ENCODE results near the gene CCDC159. TPM values are rescaled to one million over a fixed set of nuclear protein-coding genes. Genes with fewer than 3 reads are reported as not detected.

CCDC159 gene
- total and polyA plus RNA-seq, 2 experiments from 2014 or later: 3.4 to 6.2 TPM

DNA sequence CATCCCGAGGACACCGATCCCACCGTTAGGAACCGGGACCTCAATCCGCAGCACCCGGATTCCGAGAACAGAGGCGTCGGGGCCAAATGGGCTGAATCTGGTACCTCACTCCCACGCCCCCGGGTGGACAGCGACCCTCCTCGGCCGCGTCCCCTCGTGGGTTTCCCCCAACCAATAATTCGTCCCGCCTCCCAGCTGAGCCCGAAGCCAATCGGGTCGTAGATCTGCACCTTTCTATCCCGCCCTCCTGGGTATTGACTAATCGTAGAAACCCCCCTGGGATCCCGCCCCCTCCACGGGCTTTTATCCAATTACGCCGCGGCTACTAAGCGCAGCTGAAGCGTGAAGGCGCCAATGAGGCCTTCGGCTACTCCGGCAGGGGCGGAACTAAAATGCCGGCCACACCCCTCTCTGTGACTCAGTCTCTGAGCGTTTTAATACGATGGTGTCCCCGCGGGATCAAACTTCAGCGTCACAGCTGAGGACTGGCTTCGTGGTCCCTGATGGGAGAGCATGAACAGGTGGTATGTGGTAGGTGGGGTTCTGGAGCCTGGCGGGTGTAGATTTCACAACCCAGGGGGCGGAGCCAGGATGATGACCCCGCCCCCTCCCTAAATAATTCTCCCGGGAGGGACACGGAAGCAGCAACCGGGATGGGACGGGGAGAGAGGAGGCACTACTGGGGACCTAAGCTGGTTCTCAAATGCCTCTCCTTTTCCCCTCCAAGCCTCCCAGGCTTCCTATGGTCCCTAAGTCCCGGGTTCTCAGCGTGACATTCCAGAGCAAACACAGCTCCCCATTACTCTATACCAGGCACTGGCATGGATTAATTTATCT, at the start of gene CCDC159, which contains the start of gene TMEM205 (continued):
- TF ChIP-seq, protein P1, sequence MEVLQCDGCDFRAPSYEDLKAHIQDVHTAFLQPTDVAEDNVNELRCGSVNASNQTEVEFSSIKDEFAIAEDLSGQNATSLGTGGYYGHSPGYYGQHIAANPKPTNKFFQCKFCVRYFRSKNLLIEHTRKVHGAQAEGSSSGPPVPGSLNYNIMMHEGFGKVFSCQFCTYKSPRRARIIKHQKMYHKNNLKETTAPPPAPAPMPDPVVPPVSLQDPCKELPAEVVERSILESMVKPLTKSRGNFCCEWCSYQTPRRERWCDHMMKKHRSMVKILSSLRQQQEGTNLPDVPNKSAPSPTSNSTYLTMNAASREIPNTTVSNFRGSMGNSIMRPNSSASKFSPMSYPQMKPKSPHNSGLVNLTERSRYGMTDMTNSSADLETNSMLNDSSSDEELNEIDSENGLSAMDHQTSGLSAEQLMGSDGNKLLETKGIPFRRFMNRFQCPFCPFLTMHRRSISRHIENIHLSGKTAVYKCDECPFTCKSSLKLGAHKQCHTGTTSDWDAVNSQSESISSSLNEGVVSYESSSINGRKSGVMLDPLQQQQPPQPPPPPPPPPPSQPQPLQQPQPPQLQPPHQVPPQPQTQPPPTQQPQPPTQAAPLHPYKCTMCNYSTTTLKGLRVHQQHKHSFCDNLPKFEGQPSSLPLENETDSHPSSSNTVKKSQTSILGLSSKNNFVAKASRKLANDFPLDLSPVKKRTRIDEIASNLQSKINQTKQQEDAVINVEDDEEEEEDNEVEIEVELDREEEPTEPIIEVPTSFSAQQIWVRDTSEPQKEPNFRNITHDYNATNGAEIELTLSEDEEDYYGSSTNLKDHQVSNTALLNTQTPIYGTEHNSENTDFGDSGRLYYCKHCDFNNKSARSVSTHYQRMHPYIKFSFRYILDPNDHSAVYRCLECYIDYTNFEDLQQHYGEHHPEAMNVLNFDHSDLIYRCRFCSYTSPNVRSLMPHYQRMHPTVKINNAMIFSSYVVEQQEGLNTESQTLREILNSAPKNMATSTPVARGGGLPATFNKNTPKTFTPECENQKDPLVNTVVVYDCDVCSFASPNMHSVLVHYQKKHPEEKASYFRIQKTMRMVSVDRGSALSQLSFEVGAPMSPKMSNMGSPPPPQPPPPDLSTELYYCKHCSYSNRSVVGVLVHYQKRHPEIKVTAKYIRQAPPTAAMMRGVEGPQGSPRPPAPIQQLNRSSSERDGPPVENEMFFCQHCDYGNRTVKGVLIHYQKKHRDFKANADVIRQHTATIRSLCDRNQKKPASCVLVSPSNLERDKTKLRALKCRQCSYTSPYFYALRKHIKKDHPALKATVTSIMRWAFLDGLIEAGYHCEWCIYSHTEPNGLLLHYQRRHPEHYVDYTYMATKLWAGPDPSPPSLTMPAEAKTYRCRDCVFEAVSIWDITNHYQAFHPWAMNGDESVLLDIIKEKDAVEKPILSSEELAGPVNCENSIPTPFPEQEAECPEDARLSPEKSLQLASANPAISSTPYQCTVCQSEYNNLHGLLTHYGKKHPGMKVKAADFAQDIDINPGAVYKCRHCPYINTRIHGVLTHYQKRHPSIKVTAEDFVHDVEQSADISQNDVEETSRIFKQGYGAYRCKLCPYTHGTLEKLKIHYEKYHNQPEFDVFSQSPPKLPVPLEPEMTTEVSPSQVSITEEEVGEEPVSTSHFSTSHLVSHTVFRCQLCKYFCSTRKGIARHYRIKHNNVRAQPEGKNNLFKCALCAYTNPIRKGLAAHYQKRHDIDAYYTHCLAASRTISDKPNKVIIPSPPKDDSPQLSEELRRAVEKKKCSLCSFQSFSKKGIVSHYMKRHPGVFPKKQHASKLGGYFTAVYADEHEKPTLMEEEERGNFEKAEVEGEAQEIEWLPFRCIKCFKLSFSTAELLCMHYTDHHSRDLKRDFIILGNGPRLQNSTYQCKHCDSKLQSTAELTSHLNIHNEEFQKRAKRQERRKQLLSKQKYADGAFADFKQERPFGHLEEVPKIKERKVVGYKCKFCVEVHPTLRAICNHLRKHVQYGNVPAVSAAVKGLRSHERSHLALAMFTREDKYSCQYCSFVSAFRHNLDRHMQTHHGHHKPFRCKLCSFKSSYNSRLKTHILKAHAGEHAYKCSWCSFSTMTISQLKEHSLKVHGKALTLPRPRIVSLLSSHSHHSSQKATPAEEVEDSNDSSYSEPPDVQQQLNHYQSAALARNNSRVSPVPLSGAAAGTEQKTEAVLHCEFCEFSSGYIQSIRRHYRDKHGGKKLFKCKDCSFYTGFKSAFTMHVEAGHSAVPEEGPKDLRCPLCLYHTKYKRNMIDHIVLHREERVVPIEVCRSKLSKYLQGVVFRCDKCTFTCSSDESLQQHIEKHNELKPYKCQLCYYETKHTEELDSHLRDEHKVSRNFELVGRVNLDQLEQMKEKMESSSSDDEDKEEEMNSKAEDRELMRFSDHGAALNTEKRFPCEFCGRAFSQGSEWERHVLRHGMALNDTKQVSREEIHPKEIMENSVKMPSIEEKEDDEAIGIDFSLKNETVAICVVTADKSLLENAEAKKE (CRISPR knock-in tag; IDR thresholded peaks at IDR 0.05): no peak
- TF ChIP-seq JUNB (IDR thresholded peaks at IDR 0.05; ENCODE audit: unreplicated experiment): no peak

DNA sequence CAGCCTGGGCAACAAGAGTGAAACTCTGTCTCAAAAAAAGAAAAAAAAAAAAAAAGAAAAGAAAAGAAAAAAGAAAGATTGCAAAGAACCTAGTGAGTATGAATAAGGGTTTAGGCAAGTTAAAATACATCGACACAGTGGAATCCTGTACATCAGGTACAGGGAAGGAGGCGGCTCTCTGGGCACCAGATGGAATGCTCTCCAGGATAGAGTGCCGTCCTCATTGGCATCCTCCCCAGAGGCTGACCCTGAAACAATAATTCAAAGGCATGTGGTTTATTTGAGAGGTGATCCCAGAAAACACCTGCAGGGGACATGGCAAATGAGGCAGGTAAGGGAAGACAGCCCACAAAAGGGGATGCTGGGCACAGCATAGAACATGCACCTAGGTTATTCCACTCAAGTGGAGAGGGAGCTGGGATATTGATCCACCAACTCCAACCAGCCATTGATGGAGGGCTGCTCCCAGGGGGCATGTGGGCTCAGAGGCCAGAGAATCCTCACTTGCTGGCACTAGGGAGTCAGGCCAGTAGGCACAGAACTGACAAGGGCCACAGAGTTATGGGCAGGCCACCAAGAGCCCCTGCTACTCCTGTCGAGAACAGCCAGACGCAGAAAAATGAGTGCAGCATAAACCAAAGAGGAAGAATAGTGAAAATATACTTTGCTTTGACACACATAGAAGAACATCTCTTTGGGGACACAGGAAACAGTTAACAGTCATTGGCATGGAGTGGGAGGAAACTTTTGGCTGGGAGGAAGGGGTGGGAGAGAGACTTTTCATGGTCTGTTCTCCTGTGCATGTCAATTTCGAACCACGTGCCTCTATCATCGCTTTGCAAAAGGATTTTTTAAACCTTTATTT, 46.1 kb upstream of the CCDC159 start:
- Histone ChIP-seq H3K27me3 (ENCODE audit: insufficient read depth) (no peaks in the 10 kb centered on the region), H3K4me3 (no peak overlapping the region), H3K27ac (ENCODE audit: low read depth) (no peak overlapping the region), H2AFZ (no peak overlapping the region), H3F3A (replicated peaks; ENCODE audit: low read depth) (no peaks in the 10 kb centered on the region), H4K20me1 (replicated peaks; ENCODE audit: insufficient read depth) (no peaks in the 10 kb centered on the region), H3K9me2 (ENCODE audit: insufficient read depth) (no peaks in the 10 kb centered on the region), H3K4me2 (no peak overlapping the region), H3K36me3 (ENCODE audit: insufficient read depth) (no peaks in the 10 kb centered on the region), H3K4me1 (ENCODE audit: insufficient read depth) (no peaks in the 10 kb centered on the region), H3K79me2 (replicated peaks; ENCODE audit: insufficient read depth) (no peaks in the 10 kb centered on the region)
- Mint-ChIP-seq H3K27ac (no peak overlapping the region), H3K9me3 (no peaks in the 10 kb centered on the region), H3K4me1 (0 out of 3 replicates have a peak, but pooled peaks cover 2% of the 10 kb centered on the region), H3K36me3 (ENCODE audit: low read depth) (no peaks in the 10 kb centered on the region), H3K27me3 (ENCODE audit: insufficient read depth, low read depth, poor library complexity) (peaks cover 3% of the 10 kb centered on the region), H3K4me3 (no peak overlapping the region)
- ATAC-seq: no peak
- no peak for DNase-seq (ENCODE audit: low spot score)
- no peak for TF ChIP-seq EZH2 (IDR thresholded peaks at IDR 0.05; ENCODE audit: low read depth, unreplicated experiment)
- TF ChIP-seq JUNB (IDR thresholded peaks at IDR 0.05; ENCODE audit: unreplicated experiment): no peak
- TF ChIP-seq, protein P1 (CRISPR knock-in tag; IDR thresholded peaks at IDR 0.05): no peak
- TF ChIP-seq, protein P2, sequence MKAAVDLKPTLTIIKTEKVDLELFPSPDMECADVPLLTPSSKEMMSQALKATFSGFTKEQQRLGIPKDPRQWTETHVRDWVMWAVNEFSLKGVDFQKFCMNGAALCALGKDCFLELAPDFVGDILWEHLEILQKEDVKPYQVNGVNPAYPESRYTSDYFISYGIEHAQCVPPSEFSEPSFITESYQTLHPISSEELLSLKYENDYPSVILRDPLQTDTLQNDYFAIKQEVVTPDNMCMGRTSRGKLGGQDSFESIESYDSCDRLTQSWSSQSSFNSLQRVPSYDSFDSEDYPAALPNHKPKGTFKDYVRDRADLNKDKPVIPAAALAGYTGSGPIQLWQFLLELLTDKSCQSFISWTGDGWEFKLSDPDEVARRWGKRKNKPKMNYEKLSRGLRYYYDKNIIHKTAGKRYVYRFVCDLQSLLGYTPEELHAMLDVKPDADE (IDR thresholded peaks at IDR 0.05): no peak
